Astrocyte of the cerebellum (primary cell): ENCODE results near the gene NAP1L3.
A peak's percentile ranks its signal among the peaks of the same experiment; 100 is the strongest.

Source experiments
- DNase-seq: peaks from one replicate; pipeline ENCODE4 v3.0.0-alpha.2; 2011; ENCODE audit warnings: low read depth
- H3K4me3 ChIP-seq: 2 replicates; pipeline ENCODE4 v1.5.1; 2011; ENCODE audit warnings: mild to moderate bottlenecking, low read depth, low read length, moderate library complexity
- in situ Hi-C: cut with HindIII; loops from 2 replicates; pipeline ENCODE4 v1.10.0; 2017; ENCODE audit warnings: low sequenced_read_pairs
- TF ChIP-seq, protein P1 (sequence below): IDR thresholded peaks from 2 replicates; pipeline ENCODE4 v1.5.1; 2012; ENCODE audit warnings: low read length, low read depth, moderate library complexity, mild to moderate bottlenecking; ENCODE audit errors: missing control alignments

The NAP1L3 gene, protein sequence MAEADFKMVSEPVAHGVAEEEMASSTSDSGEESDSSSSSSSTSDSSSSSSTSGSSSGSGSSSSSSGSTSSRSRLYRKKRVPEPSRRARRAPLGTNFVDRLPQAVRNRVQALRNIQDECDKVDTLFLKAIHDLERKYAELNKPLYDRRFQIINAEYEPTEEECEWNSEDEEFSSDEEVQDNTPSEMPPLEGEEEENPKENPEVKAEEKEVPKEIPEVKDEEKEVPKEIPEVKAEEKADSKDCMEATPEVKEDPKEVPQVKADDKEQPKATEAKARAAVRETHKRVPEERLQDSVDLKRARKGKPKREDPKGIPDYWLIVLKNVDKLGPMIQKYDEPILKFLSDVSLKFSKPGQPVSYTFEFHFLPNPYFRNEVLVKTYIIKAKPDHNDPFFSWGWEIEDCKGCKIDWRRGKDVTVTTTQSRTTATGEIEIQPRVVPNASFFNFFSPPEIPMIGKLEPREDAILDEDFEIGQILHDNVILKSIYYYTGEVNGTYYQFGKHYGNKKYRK

DNA sequence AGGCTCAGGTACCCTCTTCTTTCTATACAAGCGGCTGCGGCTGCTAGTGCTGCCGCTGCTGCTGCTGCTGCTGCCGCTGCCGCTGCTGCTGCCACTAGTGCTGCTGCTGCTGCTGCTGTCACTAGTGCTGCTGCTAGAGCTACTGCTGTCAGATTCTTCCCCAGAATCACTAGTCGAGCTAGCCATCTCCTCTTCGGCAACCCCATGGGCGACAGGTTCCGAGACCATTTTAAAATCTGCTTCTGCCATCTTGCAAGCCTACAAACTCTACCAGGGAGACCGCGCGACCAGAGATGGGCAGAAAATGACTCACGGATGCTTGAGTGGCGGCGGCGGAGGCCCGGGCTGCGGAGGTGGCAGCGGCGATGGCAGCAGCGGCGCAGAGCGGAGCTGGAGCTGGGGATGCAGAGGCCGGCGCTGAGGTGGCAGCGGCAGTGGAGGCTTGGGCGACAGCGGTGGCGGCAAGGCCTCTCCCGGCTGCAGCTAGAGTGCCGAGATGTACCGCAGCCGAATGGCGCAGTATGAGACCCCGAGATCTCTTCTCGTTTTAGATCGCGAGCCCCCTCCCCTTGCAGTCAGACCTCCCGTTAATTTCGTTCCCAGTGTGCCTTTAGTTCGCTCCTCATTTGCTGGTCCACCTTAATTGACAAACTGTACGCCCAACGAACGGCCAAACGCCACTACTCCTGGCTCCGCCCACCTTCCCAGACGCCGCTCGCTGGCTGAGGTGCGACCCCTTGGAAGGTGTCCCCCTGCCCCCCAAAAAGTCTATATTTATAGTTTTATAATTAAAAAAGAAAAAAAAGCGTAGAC lies at the start of gene NAP1L3:
NAP1L3 (minus strand) TSS at position 523 of the 813 bp plus-strand sequence; CDS start at position 249, 274 bp downstream.
- in situ Hi-C loops, result no loop called here
- DNase-seq, result peak; percentile 72
- TF ChIP-seq, protein P1, sequence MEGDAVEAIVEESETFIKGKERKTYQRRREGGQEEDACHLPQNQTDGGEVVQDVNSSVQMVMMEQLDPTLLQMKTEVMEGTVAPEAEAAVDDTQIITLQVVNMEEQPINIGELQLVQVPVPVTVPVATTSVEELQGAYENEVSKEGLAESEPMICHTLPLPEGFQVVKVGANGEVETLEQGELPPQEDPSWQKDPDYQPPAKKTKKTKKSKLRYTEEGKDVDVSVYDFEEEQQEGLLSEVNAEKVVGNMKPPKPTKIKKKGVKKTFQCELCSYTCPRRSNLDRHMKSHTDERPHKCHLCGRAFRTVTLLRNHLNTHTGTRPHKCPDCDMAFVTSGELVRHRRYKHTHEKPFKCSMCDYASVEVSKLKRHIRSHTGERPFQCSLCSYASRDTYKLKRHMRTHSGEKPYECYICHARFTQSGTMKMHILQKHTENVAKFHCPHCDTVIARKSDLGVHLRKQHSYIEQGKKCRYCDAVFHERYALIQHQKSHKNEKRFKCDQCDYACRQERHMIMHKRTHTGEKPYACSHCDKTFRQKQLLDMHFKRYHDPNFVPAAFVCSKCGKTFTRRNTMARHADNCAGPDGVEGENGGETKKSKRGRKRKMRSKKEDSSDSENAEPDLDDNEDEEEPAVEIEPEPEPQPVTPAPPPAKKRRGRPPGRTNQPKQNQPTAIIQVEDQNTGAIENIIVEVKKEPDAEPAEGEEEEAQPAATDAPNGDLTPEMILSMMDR, result no peak
- H3K4me3 ChIP-seq, result peak within 1 kb of the TSS; percentile 68

DNA sequence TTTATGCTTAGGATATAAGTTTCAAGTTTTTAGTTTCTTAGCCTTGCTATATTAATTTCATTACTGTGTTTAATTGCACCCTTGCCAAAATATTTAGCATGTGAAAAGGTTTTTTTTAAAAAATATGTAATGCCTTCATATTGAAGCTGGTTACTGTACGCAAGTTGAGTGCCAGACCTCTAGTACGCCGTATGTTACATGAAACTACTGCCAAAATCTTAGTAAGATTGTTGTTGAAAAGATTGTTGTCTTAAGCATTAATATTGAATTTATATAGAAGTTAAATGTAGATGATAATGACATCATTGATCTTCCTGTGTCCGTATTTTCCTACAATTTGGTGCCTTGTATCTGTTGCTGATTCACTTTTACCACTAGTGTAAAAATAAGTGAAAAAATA lies 37.7 kb upstream of the NAP1L3 start:
- no peak overlapping the region for H3K4me3 ChIP-seq
- in situ Hi-C loops, result no loop called here
- DNase-seq, result no peak
- TF ChIP-seq, protein P1, result no peak

DNA sequence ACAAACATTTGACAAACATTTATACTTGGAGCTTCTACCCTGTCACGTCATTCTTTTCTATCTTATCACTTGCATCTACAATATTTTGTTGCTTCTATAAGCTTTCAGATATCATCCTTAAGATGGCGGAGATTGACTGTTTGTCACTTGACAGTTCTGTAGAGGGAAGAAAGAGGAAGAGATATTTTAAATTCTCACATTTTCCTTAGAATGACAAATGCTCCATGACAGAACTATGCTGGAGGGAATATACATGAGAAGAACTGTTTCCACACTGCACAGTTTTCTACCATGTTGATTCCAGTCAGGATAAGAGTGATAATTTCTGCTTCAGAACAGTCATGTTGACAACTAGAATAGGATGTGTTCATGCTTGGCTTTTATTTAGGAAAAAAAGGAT lies 30.3 kb upstream of the NAP1L3 start:
- in situ Hi-C loops, result no loop called here
- H3K4me3 ChIP-seq, result no peak overlapping the region
- DNase-seq, result no peak
- TF ChIP-seq, protein P1, result no peak

DNA sequence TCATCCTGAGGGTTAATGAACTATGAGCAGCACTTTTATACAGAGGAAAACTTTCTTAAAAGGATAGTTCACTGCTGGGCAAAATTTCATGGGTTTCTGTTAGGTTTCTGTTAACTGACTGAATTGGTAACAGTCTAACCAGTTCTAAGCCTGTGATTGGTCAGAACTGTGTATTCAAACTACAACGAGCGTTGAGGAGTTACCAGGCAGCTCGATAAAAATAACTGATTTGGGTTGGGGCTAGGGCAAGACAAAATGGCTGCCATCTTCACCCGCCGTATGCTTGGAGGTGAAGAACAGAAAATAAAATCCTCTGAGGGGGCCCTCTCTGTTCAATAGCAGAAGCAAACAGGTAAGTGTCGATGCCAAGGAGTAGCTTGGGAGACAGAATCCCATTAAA lies 22.6 kb upstream of the NAP1L3 start:
- in situ Hi-C loops, result no loop called here
- DNase-seq, result no peak
- TF ChIP-seq, protein P1, result no peak
- no peak overlapping the region for H3K4me3 ChIP-seq

DNA sequence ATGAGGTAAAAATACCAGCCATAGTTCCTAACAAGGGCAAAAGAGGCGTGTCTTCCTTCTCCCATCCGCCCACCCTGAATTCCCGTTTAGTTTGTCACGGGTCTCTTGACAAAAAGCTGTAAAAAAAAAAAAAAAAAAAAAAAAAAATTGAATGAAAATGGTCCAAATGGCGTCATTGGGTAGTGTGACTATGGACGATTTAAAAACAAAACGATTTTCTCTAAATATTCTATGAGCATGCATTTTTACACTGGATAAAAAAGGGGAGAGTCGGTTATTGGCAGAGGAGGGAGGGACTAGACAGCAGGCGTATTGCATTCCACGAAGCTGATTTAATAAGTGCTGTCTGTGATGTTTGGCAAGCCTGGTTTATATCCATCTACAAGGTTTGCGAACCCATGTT lies 492 bp upstream of the NAP1L3 start, which contains the start of gene FAM133A:
FAM133A (plus strand) TSS at position 338 of the 403 bp plus-strand sequence. CDS start 35,214 bp downstream, outside the sequence.
- TF ChIP-seq, protein P1, result no peak
- in situ Hi-C loops, result no loop called here
- peak; percentile 11 for DNase-seq
- H3K4me3 ChIP-seq, result peak within 1 kb of the TSS; percentile 68

DNA sequence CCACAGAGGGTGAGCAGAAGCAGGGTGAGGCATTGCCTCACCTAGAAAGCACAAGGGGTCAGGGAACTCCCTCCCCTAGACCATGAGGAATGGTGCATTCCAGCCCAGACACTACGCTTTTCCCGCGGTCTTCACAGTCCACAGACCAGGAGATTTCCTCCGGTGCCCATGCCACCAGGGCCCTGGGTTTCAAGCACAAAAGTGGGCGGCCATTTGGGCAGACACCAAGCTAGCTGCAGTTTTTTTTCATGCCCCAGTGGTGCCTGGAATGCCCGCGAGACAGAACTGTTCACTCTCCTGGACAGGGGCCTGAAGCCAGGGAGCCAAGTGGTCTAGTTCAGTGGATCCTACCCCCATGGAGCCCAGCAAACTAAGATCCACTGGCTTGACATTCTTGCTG lies 12.8 kb downstream of the NAP1L3 start:
- DNase-seq, result no peak
- no peak overlapping the region for H3K4me3 ChIP-seq
- TF ChIP-seq, protein P1, result no peak
- in situ Hi-C loops, result no loop called here
